RWPE2 (cell line): ENCODE results near the gene RGS14.

Experiments
- ATAC-seq: fragments of 200-7000 bp; cut with Tn5 transposase; 3 replicates; pipeline ENCODE4 v1.9.1; 2021; ENCODE audit warnings: low read depth
- DNase-seq: peaks from one replicate; pipeline ENCODE4 v3.0.0-alpha.2; 2020; ENCODE audit warnings: low spot score
- H3K27ac ChIP-seq: fragments of 450-650 bp; 2 replicates; pipeline ENCODE4 v1.5.1; 2017; ENCODE audit warnings: mild to moderate bottlenecking; ENCODE audit not compliant: poor library complexity, severe bottlenecking
- H3K27me3 ChIP-seq: fragments of 250-450 bp; sonication (Bioruptor Pico); 2 replicates; pipeline ENCODE4 v1.5.1; 2021; ENCODE audit warnings: mild to moderate bottlenecking, moderate library complexity; ENCODE audit not compliant: insufficient read depth, poor library complexity, severe bottlenecking
- H3K36me3 ChIP-seq: fragments of 250-450 bp; sonication (Bioruptor Pico); 2 replicates; pipeline ENCODE4 v1.5.1; 2020; ENCODE audit warnings: low read depth, mild to moderate bottlenecking, moderate library complexity
- H3K4me1 ChIP-seq: fragments of 250-450 bp; sonication (Bioruptor Pico); 2 replicates; pipeline ENCODE4 v1.5.1; 2021; ENCODE audit warnings: mild to moderate bottlenecking, moderate library complexity; ENCODE audit not compliant: insufficient read depth, poor library complexity, severe bottlenecking
- H3K4me3 ChIP-seq: fragments of 250-450 bp; sonication (Bioruptor Pico); 2 replicates; pipeline ENCODE4 v1.5.1; 2021; ENCODE audit warnings: mild to moderate bottlenecking, moderate library complexity; ENCODE audit not compliant: severe bottlenecking
- H3K9me3 ChIP-seq: fragments of 250-450 bp; sonication (Bioruptor Pico); 2 replicates; pipeline ENCODE4 v1.5.1; 2021; ENCODE audit warnings: mild to moderate bottlenecking, moderate library complexity; ENCODE audit not compliant: severe bottlenecking
- TF ChIP-seq, protein P1 (sequence below): fragments of 450-650 bp; IDR thresholded peaks from one replicate; pipeline ENCODE4 v1.5.1; 2017; ENCODE audit warnings: mild to moderate bottlenecking, moderate library complexity; ENCODE audit not compliant: poor library complexity, severe bottlenecking

Gene RGS14

DNA sequence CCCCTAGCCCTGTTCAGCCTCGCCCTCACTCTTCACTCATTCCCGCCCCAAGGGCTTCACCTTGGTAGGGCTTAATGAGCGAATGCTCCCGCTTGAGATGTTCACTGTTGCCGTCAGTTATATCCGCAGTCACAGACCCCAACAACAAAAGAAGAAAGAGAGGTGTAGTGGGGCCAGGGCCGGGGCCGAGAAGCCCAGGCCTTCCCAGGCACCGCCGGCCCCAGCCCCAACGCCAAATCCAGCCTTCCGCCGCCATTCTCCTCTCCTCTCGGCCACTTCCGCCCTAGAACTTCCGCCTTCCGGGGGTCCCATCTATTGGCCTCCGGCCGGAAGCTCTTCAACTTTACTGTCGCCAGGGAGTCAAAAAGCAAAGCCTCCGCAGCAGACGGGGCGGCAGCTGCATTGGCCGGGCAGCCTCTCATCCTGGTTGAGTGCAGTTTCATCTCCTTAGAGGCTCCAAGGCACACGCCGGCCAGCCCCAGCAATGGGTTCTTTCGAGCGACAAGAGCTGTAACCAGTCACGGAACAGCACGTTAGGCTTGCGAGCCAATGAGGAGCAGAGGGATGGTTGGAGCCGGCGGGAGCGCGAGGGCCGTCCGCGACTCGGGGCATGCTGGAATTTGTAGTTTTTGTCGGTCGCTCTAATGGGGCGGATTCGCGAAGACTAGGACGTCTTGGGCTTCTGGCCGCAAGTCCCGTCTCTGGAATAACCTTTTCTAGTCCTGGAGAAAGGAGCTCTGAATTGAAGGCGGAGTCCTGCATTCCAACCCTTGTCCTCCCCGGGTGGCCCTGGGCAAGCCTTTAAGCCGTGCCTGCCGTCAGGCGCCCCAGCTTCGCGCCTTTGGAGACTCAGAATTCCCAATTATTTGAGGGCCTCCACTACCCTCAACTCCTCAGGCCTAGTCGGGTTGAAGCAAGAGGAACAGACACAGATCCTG, 6.1 kb upstream of the RGS14 start, which contains the start of gene LMAN2:
Gene LMAN2 (minus strand): TSS at position 277 of the 938 bp plus-strand sequence. CDS start 21 bp downstream, at position 256.
- Histone ChIP-seq H3K9me3 (no peaks in the 10 kb centered on the region), H3K27me3 (no peaks in the 10 kb centered on the region), H3K4me3 (peak within 1 kb of the TSS; percentile 77), H3K4me1 (peaks cover 12% of the 10 kb centered on the region), H3K36me3 (peaks cover 39% of the 10 kb centered on the region), H3K27ac (peak within 1 kb of the TSS; percentile 69)
- DNase-seq: peak; percentile 96
- ATAC-seq: peak; percentile 99
- TF ChIP-seq, protein P1, sequence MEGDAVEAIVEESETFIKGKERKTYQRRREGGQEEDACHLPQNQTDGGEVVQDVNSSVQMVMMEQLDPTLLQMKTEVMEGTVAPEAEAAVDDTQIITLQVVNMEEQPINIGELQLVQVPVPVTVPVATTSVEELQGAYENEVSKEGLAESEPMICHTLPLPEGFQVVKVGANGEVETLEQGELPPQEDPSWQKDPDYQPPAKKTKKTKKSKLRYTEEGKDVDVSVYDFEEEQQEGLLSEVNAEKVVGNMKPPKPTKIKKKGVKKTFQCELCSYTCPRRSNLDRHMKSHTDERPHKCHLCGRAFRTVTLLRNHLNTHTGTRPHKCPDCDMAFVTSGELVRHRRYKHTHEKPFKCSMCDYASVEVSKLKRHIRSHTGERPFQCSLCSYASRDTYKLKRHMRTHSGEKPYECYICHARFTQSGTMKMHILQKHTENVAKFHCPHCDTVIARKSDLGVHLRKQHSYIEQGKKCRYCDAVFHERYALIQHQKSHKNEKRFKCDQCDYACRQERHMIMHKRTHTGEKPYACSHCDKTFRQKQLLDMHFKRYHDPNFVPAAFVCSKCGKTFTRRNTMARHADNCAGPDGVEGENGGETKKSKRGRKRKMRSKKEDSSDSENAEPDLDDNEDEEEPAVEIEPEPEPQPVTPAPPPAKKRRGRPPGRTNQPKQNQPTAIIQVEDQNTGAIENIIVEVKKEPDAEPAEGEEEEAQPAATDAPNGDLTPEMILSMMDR: no peak

DNA sequence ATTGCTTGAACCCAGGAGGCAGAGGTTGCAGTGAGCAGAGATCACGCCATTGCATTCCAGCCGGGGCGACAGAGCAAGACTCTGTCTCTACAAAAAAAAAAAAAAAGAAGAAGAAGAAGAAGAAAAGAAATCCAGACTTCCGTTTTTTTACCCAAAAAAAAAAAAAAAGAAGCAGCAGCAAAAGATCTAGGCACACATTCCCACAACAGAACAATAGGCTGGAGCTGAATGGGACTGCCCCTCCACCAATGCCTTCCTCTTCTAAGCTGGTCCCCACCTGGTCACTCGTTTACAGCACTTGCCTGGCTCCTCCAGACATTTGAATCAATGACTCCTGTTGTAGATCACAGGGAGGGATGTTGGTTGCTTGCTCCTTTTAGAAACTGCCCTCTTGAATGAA, 4.6 kb upstream of the RGS14 start:
- DNase-seq (no peak), ATAC-seq (no peak)
- Histone ChIP-seq H3K27ac (no peak overlapping the region), H3K36me3 (peaks cover 24% of the 10 kb centered on the region), H3K9me3 (no peaks in the 10 kb centered on the region), H3K27me3 (no peaks in the 10 kb centered on the region), H3K4me1 (peaks cover 15% of the 10 kb centered on the region), H3K4me3 (no peak overlapping the region)
- TF ChIP-seq, protein P1: no peak

DNA sequence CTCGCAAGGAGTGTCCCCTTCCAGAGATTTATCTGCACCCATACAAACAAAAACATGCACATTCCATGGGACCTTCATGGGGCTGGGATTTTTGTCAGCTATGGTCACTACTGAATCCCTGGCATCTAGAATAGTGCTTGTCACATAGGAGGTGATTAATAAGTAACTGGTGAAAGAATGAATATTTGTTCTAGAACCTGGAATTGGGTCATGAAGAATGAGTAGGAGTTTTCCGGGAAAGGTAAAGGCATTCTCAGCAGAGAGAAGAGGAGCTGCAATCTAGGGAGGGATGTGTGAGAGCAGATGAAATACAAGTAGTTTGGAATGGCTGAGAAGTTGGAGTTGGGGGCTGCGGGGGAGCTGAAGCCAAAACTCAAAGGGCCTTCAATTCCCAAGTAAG, 3.5 kb upstream of the RGS14 start:
- Histone ChIP-seq H3K36me3 (peaks cover 18% of the 10 kb centered on the region), H3K27me3 (no peaks in the 10 kb centered on the region), H3K4me3 (no peak overlapping the region), H3K4me1 (peaks cover 15% of the 10 kb centered on the region), H3K9me3 (no peaks in the 10 kb centered on the region), H3K27ac (no peak overlapping the region)
- TF ChIP-seq, protein P1: no peak
- ATAC-seq (no peak), DNase-seq (no peak)

DNA sequence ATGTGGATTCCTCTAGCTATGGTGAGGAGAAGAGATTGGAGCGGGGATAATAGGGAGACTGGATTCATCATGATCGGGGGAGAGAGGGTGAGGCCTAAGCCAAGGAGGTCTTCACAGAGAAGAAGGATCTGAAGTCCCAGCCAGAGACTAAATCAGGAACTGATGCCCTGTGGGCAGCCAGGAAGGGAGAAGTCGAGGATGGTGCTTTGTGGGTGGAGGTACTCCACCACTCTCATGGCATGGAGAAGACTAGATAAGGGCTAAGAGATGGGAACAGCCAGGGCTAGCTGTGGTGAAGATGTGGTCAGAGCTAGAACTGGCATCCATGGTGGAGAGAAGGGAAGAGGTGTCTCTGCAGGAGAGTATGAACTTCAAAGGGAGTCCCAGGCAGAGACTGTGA, 3.0 kb upstream of the RGS14 start:
- Histone ChIP-seq H3K27ac (no peak overlapping the region), H3K36me3 (peaks cover 13% of the 10 kb centered on the region), H3K9me3 (no peaks in the 10 kb centered on the region), H3K27me3 (no peaks in the 10 kb centered on the region), H3K4me3 (no peak overlapping the region), H3K4me1 (peaks cover 13% of the 10 kb centered on the region)
- TF ChIP-seq, protein P1: no peak
- ATAC-seq (no peak), DNase-seq (no peak)
